GM13976 (cell line): ENCODE measurements around the gene BCAN.

Source experiments
- DNase-seq: peaks from one replicate; pipeline ENCODE4 v3.0.0; 2012; ENCODE audit warnings: low spot score
- CTCF ChIP-seq: IDR thresholded peaks from 2 replicates; pipeline ENCODE4 v1.5.1; 2012; ENCODE audit warnings: borderline replicate concordance, mild to moderate bottlenecking; ENCODE audit not compliant: insufficient read depth; ENCODE audit errors: extremely low read depth, missing control alignments, control extremely low read depth
- in situ Hi-C: fragments of 300-500 bp; cut with MboI; formaldehyde crosslinking; loops from one replicate; pipeline ENCODE4 v1.12.0; 2022; ENCODE audit warnings: low sequenced_read_pairs, mixed read lengths, inconsistent platforms; ENCODE audit not compliant: unreplicated experiment

Gene BCAN

GRCh38 chr1:156689953-156690674 is 48.2 kb downstream of the BCAN start:
- TF ChIP-seq CTCF: no peak
- in situ Hi-C loops: no loop called here
- no peak for DNase-seq

- in situ Hi-C loops: no loop called here
- no peak for TF ChIP-seq CTCF
- DNase-seq: no peak
These were observed 48.7 kb downstream of the BCAN start for GRCh38 chr1:156690675-156691036.

- DNase-seq: no peak
- TF ChIP-seq CTCF: no peak
- in situ Hi-C loops: no loop called here
These were observed 49.3 kb downstream of the BCAN start for GRCh38 chr1:156691191-156691590.

GRCh38 chr1:156691665-156692440 is 49.9 kb downstream of the BCAN start:
- TF ChIP-seq CTCF: no peak
- in situ Hi-C loops: no loop called here
- no peak for DNase-seq

- no peak for TF ChIP-seq CTCF
- DNase-seq: no peak
- in situ Hi-C loops: no loop called here
These were observed 50.6 kb downstream of the BCAN start for GRCh38 chr1:156692441-156692924.

GRCh38 chr1:156692925-156693847 is 51.3 kb downstream of the BCAN start:
- no peak for TF ChIP-seq CTCF
- in situ Hi-C loops: no loop called here
- DNase-seq: no peak
